Activated CD4-positive, alpha-beta T cell treated with anti-CD3 and anti-CD28 coated beads for 1 hour (primary cell): ENCODE results near the gene PCF11.
"Not testable (repeated sequence)": the region's sequence is repeated elsewhere in the genome, so short reads cannot be mapped to it uniquely, and the experiment has no call there.

Source experiments
- DNase-seq: peaks from one replicate; pipeline ENCODE4 v3.0.0-alpha.2; 2020

Gene PCF11, protein sequence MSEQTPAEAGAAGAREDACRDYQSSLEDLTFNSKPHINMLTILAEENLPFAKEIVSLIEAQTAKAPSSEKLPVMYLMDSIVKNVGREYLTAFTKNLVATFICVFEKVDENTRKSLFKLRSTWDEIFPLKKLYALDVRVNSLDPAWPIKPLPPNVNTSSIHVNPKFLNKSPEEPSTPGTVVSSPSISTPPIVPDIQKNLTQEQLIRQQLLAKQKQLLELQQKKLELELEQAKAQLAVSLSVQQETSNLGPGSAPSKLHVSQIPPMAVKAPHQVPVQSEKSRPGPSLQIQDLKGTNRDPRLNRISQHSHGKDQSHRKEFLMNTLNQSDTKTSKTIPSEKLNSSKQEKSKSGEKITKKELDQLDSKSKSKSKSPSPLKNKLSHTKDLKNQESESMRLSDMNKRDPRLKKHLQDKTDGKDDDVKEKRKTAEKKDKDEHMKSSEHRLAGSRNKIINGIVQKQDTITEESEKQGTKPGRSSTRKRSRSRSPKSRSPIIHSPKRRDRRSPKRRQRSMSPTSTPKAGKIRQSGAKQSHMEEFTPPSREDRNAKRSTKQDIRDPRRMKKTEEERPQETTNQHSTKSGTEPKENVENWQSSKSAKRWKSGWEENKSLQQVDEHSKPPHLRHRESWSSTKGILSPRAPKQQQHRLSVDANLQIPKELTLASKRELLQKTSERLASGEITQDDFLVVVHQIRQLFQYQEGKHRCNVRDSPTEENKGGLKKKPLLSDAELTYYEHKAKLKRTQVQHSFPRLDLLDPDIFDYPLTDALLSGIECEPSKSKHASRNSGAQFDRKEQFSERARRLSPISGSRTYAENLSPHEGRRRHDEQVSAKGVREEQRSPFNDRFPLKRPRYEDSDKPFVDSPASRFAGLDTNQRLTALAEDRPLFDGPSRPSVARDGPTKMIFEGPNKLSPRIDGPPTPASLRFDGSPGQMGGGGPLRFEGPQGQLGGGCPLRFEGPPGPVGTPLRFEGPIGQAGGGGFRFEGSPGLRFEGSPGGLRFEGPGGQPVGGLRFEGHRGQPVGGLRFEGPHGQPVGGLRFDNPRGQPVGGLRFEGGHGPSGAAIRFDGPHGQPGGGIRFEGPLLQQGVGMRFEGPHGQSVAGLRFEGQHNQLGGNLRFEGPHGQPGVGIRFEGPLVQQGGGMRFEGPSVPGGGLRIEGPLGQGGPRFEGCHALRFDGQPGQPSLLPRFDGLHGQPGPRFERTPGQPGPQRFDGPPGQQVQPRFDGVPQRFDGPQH (N-terminal part only)

DNA sequence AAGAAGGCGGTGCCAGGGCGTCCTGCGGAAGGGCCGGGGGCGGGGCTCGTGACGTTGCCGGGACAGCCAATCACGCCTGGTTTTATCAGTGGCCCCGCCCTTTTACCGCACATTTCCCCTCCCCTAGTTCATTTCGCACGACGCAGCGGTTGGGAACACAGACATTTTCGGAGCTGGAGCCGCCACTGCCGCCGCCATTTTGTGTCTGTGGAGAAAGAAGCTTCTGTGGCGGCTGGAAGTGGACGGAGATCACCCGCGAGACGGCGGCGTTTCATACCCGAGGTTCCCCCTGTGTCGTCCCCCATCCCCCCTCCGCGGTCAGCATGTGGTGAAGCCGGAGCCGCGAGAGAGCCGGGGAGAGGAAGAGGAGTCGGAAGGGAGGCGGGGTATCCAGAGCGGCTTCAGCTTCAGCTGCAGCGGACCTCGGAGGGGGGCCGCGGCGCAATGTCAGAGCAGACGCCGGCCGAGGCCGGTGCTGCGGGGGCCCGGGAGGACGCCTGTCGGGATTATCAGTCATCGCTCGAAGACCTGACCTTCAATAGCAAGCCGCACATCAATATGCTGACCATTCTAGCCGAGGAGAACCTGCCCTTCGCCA, at the start of gene PCF11:
TSS of gene PCF11 (plus strand) at position 136 of the 598 bp plus-strand sequence. CDS start at position 445, 309 bp downstream.
- DNase-seq = no peak

- no peak for DNase-seq
Observed at GRCh38 chr11:83112886-83113285, 44.0 kb upstream of the PCF11 start.

GRCh38 chr11:83115026-83115425, 41.9 kb upstream of the PCF11 start:
- DNase-seq = no peak

DNA sequence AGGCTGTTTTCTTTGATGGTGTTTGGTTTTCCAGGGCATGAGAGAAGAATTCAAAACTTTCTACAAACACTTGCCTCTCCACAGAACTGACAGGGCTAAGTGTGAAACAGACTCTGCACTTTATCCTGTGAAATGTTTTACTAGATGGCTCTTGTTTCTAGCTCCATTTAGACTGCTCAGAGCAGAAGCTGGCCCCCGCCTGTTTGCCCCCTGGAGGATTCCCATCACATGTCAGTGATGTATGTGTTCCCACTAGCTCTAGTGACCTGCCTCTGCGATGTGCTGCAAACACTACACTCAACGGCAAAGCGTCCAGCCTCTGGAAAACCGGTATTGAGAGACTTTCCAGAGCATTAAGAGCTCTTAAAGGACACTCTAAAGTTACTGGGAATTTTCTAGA, 41.4 kb upstream of the PCF11 start:
- no peak for DNase-seq

GRCh38 chr11:83116015-83116641, 40.8 kb upstream of the PCF11 start:
- DNase-seq = no peak

DNA sequence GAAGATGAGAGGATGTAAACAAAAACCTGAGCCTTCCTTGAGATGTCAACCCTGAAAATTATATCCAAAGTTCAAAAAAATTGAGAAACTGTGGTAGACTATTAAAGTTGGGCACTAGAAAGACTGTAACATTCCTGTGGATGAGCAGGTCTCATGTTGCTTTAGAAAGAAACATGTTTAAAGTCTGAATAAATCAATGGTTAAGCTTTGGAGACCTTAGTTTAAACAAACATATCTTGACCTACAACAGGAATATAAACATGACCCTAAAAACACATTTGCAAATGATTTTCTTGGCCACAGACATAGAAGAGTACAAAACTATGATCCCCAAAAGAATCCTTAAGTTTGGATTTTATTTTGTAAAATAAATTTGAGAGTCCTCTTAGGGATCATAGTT, 38.1 kb upstream of the PCF11 start:
- DNase-seq = no peak

GRCh38 chr11:83119216-83119615, 37.7 kb upstream of the PCF11 start:
- DNase-seq = no peak

- DNase-seq = no peak
Observed at GRCh38 chr11:83120327-83120726, 36.6 kb upstream of the PCF11 start.

DNA sequence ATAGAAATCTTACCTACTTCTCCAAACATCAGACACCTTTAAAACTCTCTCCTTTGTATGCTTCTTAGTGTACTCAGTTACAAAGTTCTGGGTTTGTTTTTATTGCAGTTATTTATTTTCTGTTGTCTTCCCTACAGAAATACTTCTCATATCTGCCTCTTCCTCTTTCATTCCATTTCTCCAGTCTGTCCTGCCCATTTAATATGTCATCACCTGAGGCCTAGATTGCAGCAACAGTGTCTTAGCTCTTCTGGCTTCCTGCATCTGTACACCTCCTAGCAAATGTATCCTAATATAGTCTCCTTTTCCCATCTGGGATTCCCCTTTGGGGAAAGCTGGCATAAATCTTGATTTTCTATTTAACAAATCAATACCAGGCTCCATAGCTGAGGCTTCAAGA, 34.9 kb upstream of the PCF11 start:
- DNase-seq = no peak

DNA sequence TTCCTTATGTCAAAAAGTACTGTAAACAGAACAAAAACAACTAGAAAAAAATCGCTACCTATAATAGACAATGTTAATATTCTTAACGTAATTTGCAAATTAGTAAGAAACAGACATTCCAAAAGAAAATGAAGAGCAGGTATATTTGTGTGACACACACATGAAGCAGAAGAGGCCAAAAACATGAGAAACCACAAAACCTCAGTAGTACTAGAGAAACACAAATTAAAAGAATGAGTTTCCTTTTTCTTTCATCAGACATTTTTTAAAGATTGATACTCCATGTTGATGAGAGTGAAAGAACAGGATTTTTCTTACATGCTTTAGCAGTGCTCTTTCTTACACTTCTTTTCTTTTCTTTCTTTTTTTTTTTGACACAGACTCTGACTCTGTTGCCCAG, 34.2 kb upstream of the PCF11 start:
- DNase-seq = no peak

GRCh38 chr11:83124636-83125424, 32.1 kb upstream of the PCF11 start:
- DNase-seq = no peak

GRCh38 chr11:83125577-83125976, 31.4 kb upstream of the PCF11 start:
- no peak for DNase-seq

- no peak for DNase-seq
Observed at GRCh38 chr11:83127310-83127637, 29.7 kb upstream of the PCF11 start.

- no peak for DNase-seq
Observed at GRCh38 chr11:83132191-83132590, 24.7 kb upstream of the PCF11 start.

- not testable (repeated sequence) for DNase-seq
Observed at GRCh38 chr11:83133266-83133665, 23.7 kb upstream of the PCF11 start.

GRCh38 chr11:83139310-83139709, 17.6 kb upstream of the PCF11 start:
- DNase-seq = no peak

GRCh38 chr11:83140691-83141455, 16.1 kb upstream of the PCF11 start:
- DNase-seq = no peak

DNA sequence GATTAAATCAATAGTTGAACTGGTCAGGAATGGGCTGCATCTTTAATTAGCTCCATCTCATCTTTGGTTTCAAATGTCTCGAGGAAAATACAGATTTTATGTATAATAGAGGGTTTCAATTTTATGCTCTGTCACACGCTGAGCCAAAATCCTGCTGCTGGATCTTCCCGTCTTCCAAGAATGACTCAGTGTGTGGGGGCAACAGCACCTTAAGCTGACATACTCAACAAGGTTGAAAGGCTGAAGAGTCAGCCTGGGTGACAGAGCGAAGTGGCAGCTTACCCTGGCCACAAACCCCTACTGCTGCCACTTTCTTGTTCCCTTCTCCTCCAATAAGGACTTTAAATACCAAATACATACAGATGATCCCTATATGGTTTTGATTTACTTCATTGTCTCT, 9.0 kb upstream of the PCF11 start:
- DNase-seq = no peak

GRCh38 chr11:83150450-83150849, 6.5 kb upstream of the PCF11 start:
- DNase-seq = no peak

DNA sequence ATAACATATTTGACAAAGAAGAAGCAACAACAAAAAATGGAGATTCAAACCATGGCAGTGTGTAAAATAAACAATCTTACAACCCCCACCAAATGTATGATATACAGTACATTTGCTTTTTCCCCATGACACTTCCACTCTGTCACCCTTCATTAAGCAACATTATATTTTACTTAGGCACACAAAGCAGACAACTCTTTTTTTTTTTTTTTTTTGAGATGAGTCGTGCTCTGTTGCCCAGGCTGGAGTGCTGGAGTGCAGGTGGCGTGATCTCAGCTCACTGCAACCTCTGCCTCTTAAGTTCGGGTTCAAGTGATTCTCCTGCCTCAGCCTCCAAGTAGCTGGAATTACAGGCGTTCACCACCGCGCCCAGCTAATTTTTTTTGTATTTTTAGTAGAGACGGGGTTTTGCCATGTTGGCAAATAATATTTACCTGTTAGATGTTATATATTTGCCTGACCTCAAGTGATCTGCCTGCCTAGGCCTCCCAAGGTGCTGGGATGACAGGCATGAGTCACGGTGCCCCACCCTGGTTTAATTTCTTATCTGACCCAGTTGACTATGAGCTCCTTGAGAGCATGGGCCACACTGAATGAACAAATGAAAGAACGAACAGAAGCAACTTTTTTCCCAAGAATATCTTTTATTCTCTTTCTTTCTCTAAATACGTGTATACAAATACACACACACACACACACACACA, 5.5 kb upstream of the PCF11 start:
- no peak for DNase-seq
